Measurements from ENCODE around the gene NFKBIE.

GRCh38 chr6:44234101-44235025 is 31.0 kb downstream of the NFKBIE start:
- peak in 1 of 2 donors; percentile 52 for TF ChIP-seq POLR2A (IDR thresholded peaks at IDR 0.05)
- peak; percentile 17 to 88 (median 68) for TF ChIP-seq CTCF (IDR thresholded peaks at IDR 0.05)

All from thyroid gland (tissue), 4 donors.